ENCODE data around the gene HVCN1.

- TF ChIP-seq CTCF (IDR thresholded peaks at IDR 0.05) (no peak), USF2 (IDR thresholded peaks at IDR 0.05) (no peak), MYC (IDR thresholded peaks at IDR 0.05; ENCODE audit: borderline replicate concordance, low read length) (no peak), POLR2A (IDR thresholded peaks at IDR 0.05; ENCODE audit: low read length) (no peak), EP300 (IDR thresholded peaks at IDR 0.05) (no peak)
Observed at GRCh38 chr12:110637869-110638441, 51.0 kb downstream of the HVCN1 start.
